ENCODE measurements around the gene CAMKMT.
"Not testable (repeated sequence)": the region's sequence is repeated elsewhere in the genome, so short reads cannot be mapped to it uniquely, and the experiment has no call there.

The CAMKMT gene

DNA sequence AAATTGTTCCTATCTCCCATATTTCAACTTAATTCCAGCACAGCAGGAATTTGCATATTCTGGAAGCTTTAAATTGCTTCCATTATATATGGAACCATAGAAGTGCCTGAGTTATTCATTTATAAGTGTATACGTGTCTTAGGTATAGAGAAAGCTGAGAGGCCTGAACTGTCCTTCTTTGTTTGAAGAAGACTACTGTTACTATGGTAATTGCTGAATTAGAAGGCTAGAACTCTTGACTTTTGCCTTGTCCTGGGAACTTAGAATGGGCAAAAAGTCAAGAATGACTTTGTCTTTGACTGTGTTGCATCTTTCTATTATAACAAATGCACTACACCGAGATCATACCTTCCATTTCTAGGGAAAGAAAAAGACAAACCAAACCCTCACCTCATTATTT, 15.7 kb downstream of the CAMKMT start:
- no peak overlapping the region for H3K14ac ChIP-seq (ENCODE audit: low read length)
- H2AFZ ChIP-seq (ENCODE audit: insufficient read depth, low read length, poor library complexity): no peak overlapping the region
- no peaks in the 10 kb centered on the region for H3K9me3 ChIP-seq (ENCODE audit: insufficient read depth, low read depth, low read length)
- no peak overlapping the region for H3K23ac ChIP-seq (ENCODE audit: low read length)
- no peak overlapping the region for H3K4ac ChIP-seq (ENCODE audit: low read depth, low read length)
- no peaks in the 10 kb centered on the region for H3K4me1 ChIP-seq (ENCODE audit: control insufficient read depth in 1 of 2, insufficient read depth in 2 of 2, low read length in 2 of 2)
- WGBS (ENCODE audit: extremely low coverage, insufficient coverage, insufficient read length): no CpG with 5 or more reads among the region's 2 CpGs
- H2AK5ac ChIP-seq (ENCODE audit: low read length): no peak overlapping the region
- DNase-seq: no peak
- no peaks in the 10 kb centered on the region for H3K79me2 ChIP-seq (ENCODE audit: control insufficient read depth, insufficient read depth, low read length, poor library complexity)
- H3K4me3 ChIP-seq (ENCODE audit: low read depth, low read length): no peak overlapping the region
- no peak overlapping the region for H4K12ac ChIP-seq (ENCODE audit: low read depth, low read length)
- H3K18ac ChIP-seq (ENCODE audit: low read length): no peak overlapping the region
- no peak overlapping the region for H2BK12ac ChIP-seq (ENCODE audit: low read length)
- H3K9ac ChIP-seq (ENCODE audit: low read length): no peak overlapping the region
- no peaks in the 10 kb centered on the region for H3K27me3 ChIP-seq (ENCODE audit: insufficient read depth, low read length)
- H2BK5ac ChIP-seq (ENCODE audit: low read depth, low read length, poor library complexity): no peak overlapping the region
- no peaks in the 10 kb centered on the region for H3K36me3 ChIP-seq (ENCODE audit: control insufficient read depth in 1 of 2, insufficient read depth in 2 of 2, low read length in 2 of 2)
- no peak overlapping the region for H4K91ac ChIP-seq (ENCODE audit: low read depth, low read length)
- no peak overlapping the region for H2BK120ac ChIP-seq (ENCODE audit: insufficient read depth, low read length, poor library complexity)
- no peak overlapping the region for H4K8ac ChIP-seq (ENCODE audit: low read depth, low read length)
- no peaks in the 10 kb centered on the region for H3K79me1 ChIP-seq (ENCODE audit: low read length)
- H3K27ac ChIP-seq (ENCODE audit: low read depth, low read length): no peak overlapping the region
- H3K4me2 ChIP-seq (ENCODE audit: low read length): no peak overlapping the region

DNA sequence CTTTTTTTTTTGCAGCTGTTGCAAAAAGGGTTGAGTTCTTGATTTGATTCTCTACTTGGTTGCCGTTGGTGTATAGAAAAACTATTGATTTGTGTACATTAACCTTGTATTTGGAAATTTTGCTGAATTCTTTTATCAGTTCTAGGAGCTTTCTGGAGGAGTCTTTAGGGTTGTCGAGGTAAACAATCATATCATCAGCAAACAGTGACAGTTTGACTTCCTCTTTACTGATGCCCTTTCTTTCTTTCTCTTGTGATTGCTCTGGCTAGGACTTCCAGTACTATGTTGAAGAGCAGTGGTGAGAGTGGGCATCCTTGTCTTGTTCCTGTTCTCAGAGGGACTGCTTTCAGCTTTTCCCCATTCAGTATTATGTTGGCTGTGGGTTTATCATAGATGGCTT, 23.5 kb downstream of the CAMKMT start:
- not testable (repeated sequence) for H3K18ac ChIP-seq (ENCODE audit: low read length); H3K9me3 ChIP-seq (ENCODE audit: insufficient read depth, low read depth, low read length); H3K9ac ChIP-seq (ENCODE audit: low read length); H3K27me3 ChIP-seq (ENCODE audit: insufficient read depth, low read length); H3K23ac ChIP-seq (ENCODE audit: low read length); H3K4me3 ChIP-seq (ENCODE audit: low read depth, low read length); H2AFZ ChIP-seq (ENCODE audit: insufficient read depth, low read length, poor library complexity); H2BK120ac ChIP-seq (ENCODE audit: insufficient read depth, low read length, poor library complexity); H2BK12ac ChIP-seq (ENCODE audit: low read length); H3K79me1 ChIP-seq (ENCODE audit: low read length); H3K79me2 ChIP-seq (ENCODE audit: control insufficient read depth, insufficient read depth, low read length, poor library complexity); H4K8ac ChIP-seq (ENCODE audit: low read depth, low read length); H4K12ac ChIP-seq (ENCODE audit: low read depth, low read length); H3K4me2 ChIP-seq (ENCODE audit: low read length); H3K36me3 ChIP-seq (ENCODE audit: control insufficient read depth in 1 of 2, insufficient read depth in 2 of 2, low read length in 2 of 2); H4K91ac ChIP-seq (ENCODE audit: low read depth, low read length); H3K4ac ChIP-seq (ENCODE audit: low read depth, low read length); DNase-seq; H3K27ac ChIP-seq (ENCODE audit: low read depth, low read length); H3K4me1 ChIP-seq (ENCODE audit: control insufficient read depth in 1 of 2, insufficient read depth in 2 of 2, low read length in 2 of 2); H2AK5ac ChIP-seq (ENCODE audit: low read length); H2BK5ac ChIP-seq (ENCODE audit: low read depth, low read length, poor library complexity); H3K14ac ChIP-seq (ENCODE audit: low read length)
- WGBS (ENCODE audit: extremely low coverage, insufficient coverage, insufficient read length): no CpG with 5 or more reads among the region's 2 CpGs

DNA sequence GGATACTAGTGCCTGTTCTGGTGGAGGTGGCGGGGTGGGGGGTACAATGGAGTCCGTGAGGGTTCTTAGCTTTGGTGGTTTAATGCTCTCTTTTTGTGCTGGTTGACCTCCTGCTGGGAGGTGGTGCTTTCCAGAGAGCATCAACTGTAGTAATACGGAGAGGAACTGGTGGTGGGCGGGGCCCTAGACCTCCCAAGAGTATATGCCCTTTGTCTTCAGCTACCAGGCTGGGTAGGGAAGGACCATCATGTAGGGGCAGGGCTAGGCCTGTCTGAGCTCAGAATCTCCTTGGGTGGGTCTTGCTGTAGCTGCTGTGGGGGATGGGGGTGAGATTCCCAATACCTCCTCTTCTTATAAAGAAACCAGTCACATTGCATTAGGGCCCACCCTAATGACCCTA, 27.1 kb downstream of the CAMKMT start:
- H3K23ac ChIP-seq (ENCODE audit: low read length): no peak overlapping the region
- no peak overlapping the region for H3K9ac ChIP-seq (ENCODE audit: low read length)
- no peak overlapping the region for H2AFZ ChIP-seq (ENCODE audit: insufficient read depth, low read length, poor library complexity)
- WGBS (ENCODE audit: extremely low coverage, insufficient coverage, insufficient read length): no CpG with 5 or more reads among the region's 4 CpGs
- no peak overlapping the region for H4K12ac ChIP-seq (ENCODE audit: low read depth, low read length)
- no peak overlapping the region for H3K18ac ChIP-seq (ENCODE audit: low read length)
- H2BK12ac ChIP-seq (ENCODE audit: low read length): no peak overlapping the region
- no peak overlapping the region for H2AK5ac ChIP-seq (ENCODE audit: low read length)
- no peaks in the 10 kb centered on the region for H3K79me1 ChIP-seq (ENCODE audit: low read length)
- no peaks in the 10 kb centered on the region for H3K27me3 ChIP-seq (ENCODE audit: insufficient read depth, low read length)
- H3K4me1 ChIP-seq (ENCODE audit: control insufficient read depth in 1 of 2, insufficient read depth in 2 of 2, low read length in 2 of 2): no peaks in the 10 kb centered on the region
- DNase-seq: no peak
- H3K36me3 ChIP-seq (ENCODE audit: control insufficient read depth in 1 of 2, insufficient read depth in 2 of 2, low read length in 2 of 2): no peaks in the 10 kb centered on the region
- no peak overlapping the region for H2BK120ac ChIP-seq (ENCODE audit: insufficient read depth, low read length, poor library complexity)
- no peak overlapping the region for H3K14ac ChIP-seq (ENCODE audit: low read length)
- H3K9me3 ChIP-seq (ENCODE audit: insufficient read depth, low read depth, low read length): no peaks in the 10 kb centered on the region
- H3K4me2 ChIP-seq (ENCODE audit: low read length): no peak overlapping the region
- H3K79me2 ChIP-seq (ENCODE audit: control insufficient read depth, insufficient read depth, low read length, poor library complexity): no peaks in the 10 kb centered on the region
- H3K4me3 ChIP-seq (ENCODE audit: low read depth, low read length): no peak overlapping the region
- no peak overlapping the region for H3K27ac ChIP-seq (ENCODE audit: low read depth, low read length)
- H4K8ac ChIP-seq (ENCODE audit: low read depth, low read length): no peak overlapping the region
- H2BK5ac ChIP-seq (ENCODE audit: low read depth, low read length, poor library complexity): no peak overlapping the region
- no peak overlapping the region for H4K91ac ChIP-seq (ENCODE audit: low read depth, low read length)
- H3K4ac ChIP-seq (ENCODE audit: low read depth, low read length): no peak overlapping the region

DNA sequence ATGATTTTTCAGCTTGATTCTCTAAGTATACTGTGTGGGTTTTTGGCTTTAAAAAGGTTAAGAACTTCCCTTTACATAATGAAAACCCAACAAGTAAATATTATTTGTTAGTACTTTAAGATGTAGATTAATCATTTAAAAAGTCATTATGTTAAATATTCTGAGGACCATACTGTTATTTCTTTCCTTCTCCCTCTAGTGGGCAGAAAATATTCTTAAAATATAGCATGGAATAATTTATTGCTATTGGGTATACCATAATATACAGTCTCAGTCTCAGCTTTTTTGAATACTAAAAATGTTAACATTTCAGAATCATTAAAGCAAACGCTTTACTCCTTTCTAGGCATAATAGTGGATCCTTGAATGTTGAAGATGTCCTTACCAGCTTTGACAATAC, 28.1 kb downstream of the CAMKMT start:
- H3K79me2 ChIP-seq (ENCODE audit: control insufficient read depth, insufficient read depth, low read length, poor library complexity): no peaks in the 10 kb centered on the region
- no peaks in the 10 kb centered on the region for H3K9me3 ChIP-seq (ENCODE audit: insufficient read depth, low read depth, low read length)
- no peak overlapping the region for H3K23ac ChIP-seq (ENCODE audit: low read length)
- peak in 1 of 2 donors; percentile 3 for DNase-seq
- no peak overlapping the region for H3K4me2 ChIP-seq (ENCODE audit: low read length)
- H2AK5ac ChIP-seq (ENCODE audit: low read length): no peak overlapping the region
- H2BK120ac ChIP-seq (ENCODE audit: insufficient read depth, low read length, poor library complexity): no peak overlapping the region
- H3K18ac ChIP-seq (ENCODE audit: low read length): no peak overlapping the region
- no peak overlapping the region for H3K27ac ChIP-seq (ENCODE audit: low read depth, low read length)
- H3K36me3 ChIP-seq (ENCODE audit: control insufficient read depth in 1 of 2, insufficient read depth in 2 of 2, low read length in 2 of 2): no peaks in the 10 kb centered on the region
- no peak overlapping the region for H2BK5ac ChIP-seq (ENCODE audit: low read depth, low read length, poor library complexity)
- no peak overlapping the region for H4K12ac ChIP-seq (ENCODE audit: low read depth, low read length)
- no peak overlapping the region for H3K14ac ChIP-seq (ENCODE audit: low read length)
- H3K4me3 ChIP-seq (ENCODE audit: low read depth, low read length): no peak overlapping the region
- no peaks in the 10 kb centered on the region for H3K27me3 ChIP-seq (ENCODE audit: insufficient read depth, low read length)
- H4K91ac ChIP-seq (ENCODE audit: low read depth, low read length): no peak overlapping the region
- H3K4me1 ChIP-seq (ENCODE audit: control insufficient read depth in 1 of 2, insufficient read depth in 2 of 2, low read length in 2 of 2): no peaks in the 10 kb centered on the region
- H4K8ac ChIP-seq (ENCODE audit: low read depth, low read length): no peak overlapping the region
- H2BK12ac ChIP-seq (ENCODE audit: low read length): no peak overlapping the region
- no peak overlapping the region for H3K4ac ChIP-seq (ENCODE audit: low read depth, low read length)
- no peak overlapping the region for H3K9ac ChIP-seq (ENCODE audit: low read length)
- H3K79me1 ChIP-seq (ENCODE audit: low read length): no peaks in the 10 kb centered on the region
- H2AFZ ChIP-seq (ENCODE audit: insufficient read depth, low read length, poor library complexity): no peak overlapping the region
- WGBS (ENCODE audit: extremely low coverage, insufficient coverage, insufficient read length): no CpG with 5 or more reads among the region's 1 CpG

Measured in trophoblast cell (in vitro differentiated cells and primary cell).